Fibroblast of skin of left quadriceps (primary cell): ENCODE measurements around the gene PARD3B.
A peak's percentile ranks its signal among the peaks of the same experiment; 100 is the strongest.

ENCODE experiments used
- DNase-seq, 2 experiments: peaks; one replicate each; pipeline ENCODE4 v3.0.0-alpha.2; 2013; ENCODE audit warnings: low read depth in 2 of 2

The PARD3B gene

DNA sequence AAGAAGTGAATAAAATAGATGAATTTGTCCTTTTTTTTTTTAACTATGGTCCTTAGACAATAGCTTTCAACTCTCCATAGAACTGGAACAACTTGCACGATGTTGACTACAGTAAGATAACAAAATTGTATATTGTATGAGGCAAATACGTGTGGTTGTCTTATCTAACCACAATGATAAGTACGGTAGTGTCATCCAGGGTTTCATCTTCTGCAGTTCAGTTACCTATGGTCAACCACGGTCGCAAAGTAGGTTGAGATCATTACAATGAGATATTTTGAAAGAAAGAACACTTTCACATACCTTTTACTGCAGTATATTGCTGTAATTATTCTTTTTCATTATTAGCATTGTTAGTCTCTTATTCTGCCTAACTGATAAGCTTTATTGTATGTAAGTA, 295.2 kb downstream of the PARD3B start:
- no peak for DNase-seq

DNA sequence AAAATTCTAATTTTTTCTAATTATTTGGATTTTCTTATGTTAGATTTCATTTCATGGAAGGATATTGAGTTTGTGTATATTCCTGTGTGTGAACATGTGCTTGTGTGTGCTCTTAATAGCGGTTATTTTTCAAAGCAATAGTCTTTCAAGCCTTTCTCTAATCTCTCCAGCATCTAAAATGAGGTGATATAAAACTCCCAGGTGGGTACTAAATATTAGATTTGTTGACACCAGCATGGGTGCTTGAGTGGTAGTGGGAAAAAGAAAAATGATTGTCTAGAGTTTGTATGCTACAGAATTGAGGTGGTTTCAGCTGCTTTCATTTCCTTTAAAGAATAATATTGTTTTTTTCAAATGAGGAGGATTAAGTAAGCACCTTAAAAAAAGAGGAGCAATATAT, 296.8 kb downstream of the PARD3B start:
- no peak for DNase-seq

DNA sequence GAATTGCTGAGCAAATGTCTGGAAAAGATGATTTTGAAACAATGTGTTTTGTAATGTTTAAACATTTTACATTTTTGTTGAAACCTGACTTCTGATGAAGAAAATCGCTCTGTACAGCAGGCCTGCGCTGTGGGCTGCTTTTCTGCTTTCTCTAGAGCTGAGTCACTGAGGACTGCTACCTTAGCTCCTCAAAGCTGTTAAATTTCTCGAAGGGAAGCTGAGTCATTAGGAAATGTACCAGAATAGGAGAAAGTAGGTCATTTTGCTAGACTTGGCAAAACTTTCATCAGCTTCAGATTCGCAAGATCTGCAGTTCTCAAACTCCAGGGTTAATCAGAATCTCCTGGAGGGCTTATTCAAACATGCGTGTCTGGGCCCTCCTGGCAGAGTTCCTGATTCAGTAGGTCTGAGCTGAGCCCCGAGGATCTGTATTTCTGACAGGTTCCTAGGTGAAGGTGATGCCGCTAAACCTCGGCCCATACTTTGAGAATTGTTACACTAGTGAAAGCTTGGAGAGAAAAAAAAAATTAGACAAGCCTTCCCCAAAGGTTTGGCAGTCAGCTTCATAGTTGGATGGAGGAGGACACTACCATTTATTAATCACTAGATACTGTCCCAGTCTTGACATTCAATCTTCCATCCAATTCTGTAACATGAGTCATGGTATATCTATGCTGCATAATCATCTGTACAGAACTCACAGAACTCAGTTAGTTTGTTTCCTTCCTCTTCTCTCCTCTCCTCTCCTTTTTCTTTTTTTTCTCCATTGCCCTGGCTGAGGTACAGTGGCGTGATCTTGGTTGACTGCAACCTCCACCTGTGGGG, 297.6 kb downstream of the PARD3B start:
- peak; percentile 93 for DNase-seq

DNA sequence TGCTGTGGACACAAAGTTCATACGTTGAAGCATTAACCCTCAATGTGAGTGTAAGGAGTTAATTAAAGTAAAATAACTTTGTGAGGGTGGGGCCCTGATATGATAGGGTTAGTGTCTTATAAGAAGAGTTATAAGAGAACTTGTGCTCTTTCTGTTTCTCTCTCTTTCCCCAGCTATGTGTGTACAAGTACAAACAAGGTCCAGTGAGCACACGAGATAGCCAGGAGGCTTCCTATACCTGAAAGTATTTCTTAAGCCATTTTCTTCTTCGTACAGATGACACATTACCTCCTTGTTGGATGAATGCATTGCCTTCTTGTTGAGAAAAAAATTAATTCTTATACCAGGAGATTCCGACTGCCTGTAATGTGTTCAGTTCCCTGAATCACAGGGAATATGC, 301.2 kb downstream of the PARD3B start:
- DNase-seq, result no peak

DNA sequence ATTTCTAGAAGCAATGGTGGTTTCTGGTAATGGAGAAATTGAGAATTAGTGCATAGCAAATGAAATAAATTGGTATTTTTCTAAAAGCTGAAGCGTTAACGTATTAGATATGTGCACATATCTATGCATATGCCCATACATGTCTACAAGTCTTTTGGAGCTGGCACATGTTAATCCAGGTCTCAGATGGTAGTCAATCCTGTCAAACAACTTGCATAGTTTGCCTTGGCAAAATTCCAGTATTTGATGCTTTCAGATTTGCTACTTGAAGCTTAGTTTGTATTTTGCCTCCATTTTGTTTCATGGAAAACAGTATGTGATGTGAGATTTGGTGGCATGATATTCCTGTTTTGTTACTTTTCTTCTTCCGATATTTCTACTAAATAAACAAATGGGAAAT, 304.6 kb downstream of the PARD3B start:
- no peak for DNase-seq

DNA sequence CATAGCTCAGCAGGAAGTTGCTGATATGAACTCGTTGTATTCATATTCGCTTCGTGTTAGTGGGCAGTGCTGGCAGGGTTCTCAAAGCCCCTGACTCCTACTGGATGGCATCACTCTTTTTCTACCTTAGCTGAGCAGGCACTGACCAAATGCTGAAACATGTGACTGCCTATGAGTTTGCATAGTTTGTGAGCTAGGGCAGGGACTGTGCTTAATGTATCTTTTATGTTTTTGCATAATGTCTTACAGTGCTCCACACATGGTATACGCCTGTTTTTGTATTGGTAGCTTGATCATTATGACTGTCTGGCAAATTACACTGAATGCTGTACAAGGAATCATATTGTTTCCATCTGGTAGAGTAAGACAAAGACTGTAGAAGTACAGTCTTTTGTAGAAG, 305.3 kb downstream of the PARD3B start:
- no peak for DNase-seq

DNA sequence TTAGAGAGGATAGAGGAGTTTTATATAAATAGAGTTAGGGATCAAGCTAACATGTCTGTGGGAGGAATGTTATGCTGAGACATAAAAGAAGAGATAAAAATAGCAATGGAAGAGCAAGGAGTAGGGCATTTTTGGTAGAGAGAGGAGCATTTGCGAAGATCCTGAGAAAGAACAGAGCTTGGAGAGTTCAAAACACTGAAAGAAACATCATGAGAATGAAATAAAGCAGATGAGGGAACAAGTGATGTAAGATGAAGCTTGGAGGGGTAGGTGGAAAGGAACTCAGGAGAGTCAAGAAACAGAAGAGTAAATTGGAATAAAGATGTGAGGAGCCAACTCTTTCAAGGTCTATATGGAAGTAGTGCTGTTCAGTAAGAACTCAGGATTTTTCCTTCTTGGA, 308.6 kb downstream of the PARD3B start:
- DNase-seq, result no peak

DNA sequence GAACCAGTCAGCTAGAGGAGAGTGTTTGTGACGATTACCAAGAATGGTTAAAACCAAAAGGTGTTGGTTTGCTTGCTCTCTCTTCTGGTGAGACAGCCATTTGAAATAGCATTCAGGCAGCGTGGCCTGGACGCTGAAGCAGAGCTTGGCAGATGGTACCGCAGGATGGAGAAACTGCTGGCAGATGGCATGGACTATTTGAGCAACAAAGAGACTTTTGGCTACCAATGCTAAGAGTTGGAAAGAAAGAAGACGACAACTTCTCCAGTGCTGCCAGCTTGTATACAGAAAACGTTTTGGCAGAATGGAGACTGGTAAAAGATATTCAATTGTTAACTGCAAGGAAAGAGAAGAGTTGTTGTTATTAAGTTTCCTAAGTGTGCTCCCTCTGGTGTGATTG, 315.0 kb downstream of the PARD3B start:
- DNase-seq, result no peak

DNA sequence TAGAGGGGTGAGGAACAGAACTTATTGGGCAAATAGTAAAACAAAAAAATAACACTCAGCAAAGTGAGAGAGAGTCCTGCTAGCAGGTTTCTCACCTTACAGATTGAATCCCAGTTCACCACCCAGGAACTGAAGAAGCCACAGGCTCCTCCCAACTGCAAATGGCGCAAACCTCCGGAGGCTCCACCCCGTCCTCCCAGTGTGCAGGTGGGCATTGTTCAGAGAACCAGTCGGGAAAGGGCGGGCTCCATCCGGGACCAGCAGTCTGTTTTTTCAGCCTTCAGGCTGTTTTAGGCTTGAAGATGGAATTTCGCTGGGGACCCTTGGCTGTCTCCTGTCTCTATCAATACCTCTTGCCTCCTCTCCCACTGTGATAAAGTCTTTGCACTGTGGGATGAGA, 317.5 kb downstream of the PARD3B start:
- DNase-seq, result no peak

DNA sequence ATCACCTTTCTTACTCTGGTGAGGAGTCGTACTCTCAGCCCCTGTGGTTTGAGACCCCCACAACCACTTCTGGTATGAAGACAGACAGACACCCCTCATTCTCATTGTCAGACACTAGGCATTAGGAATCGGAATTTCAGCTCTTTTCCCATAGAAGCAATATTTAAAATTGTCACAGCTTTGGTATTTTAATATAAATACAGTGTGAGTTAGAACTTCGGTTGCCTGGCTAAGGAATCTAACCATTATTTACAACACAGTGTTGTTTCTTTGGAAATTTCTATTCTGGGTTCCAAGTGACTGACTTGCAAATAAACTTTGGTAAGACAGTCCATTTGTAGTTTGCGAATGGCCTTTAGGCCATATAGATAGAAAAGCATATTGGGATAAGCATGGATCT, 318.1 kb downstream of the PARD3B start:
- no peak for DNase-seq

DNA sequence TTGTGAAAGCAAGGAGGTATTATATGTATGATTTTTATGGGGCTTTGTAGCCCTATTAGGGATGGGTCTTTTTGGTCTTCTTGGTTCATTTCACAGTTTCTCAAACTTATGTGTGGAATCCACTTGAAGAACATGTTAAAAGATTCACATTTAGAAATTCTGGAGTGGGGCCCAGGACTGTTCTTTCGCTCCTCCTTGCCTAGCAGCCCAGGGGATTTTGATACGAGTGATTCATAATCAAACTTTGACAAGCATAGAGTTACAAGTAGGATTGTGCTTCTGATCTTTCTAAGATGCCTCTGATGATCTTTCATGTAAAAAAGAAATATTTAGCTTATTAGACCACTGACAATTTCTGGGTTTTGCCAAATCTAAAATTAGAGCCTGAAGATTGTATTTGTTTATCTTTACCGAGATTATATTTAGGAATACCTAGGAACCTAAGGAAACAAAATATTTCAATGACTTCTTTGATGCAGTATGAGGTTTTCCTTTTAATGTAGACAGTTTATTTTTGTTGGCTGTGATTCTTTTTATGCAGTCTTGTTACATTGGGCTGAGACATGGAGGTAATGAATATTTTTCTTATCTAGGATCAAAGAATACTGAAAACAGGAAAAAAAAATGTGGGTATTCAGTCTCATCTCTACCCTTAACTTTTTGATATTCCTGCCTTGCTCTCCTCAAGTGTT, 324.0 kb downstream of the PARD3B start:
- no peak for DNase-seq

DNA sequence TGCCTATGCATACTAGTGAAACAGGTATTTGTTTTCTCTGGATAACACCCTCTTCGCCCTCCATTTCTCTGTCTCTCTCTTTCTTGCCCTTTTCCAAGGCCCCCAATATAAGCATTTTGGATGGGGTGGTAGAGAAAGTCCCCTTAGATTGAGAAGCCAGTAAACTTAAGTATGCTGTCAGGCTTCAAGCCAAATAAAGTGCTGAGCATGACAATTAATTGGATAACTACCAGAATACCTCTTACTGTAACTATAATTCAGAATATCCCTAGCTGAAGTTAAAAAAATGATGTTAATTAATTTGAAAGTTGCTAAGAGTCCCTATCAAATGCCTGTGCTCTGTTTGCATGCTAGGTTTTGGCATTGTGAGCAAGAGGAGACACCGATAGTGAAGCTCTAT, 324.8 kb downstream of the PARD3B start:
- DNase-seq, result no peak

DNA sequence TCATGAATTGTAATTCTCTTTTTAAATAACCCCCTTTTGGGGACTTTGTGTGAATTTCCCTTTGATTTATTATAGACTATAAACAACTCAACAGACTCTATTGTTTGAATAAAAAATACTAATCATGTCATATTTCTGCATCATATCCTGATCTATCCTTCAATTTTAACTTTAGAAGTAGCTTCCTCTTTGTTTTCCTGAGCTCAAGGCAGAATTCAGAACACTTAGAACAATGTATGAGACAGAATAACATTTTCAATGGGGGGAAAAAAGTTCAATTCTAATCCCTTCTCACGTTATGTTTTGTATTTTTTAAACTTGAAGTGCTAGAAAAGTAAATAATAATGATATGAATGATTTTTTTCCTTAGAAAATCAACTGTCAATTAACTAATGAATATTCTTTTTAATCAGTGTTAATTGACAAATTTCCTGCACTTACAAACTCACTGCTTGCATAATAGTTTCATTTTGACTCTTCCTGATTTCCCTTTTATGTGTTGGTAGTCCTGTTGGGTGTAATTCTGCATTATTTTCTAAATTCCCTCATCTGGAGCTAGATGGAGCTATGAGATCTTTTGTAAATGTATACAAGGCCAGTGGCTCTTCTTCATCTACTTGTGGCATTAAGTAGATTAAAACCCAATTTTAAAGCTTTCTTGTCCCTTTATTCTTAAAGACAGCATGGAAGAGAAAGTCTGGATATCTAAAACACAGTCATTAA, 326.1 kb downstream of the PARD3B start:
- DNase-seq, result peak; percentile 52

DNA sequence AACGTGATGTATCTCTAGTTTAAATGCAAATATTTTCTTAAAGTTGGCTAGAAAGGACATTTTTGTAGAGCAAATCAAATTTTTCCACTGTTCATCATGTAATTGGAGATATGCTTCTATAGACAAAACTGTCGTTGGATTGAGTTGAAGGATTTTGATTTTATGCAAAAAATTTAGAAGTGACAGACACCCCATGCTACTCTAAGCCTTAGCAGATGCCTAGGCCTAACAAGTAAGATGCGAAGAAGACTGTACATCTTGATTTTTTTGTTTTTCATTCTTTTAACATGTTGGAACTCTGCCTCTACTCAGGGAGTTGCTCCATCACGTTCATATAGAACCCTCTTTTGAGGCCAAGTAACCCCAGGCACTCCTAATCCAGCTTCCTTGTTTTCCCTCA, 331.0 kb downstream of the PARD3B start:
- DNase-seq, result no peak

DNA sequence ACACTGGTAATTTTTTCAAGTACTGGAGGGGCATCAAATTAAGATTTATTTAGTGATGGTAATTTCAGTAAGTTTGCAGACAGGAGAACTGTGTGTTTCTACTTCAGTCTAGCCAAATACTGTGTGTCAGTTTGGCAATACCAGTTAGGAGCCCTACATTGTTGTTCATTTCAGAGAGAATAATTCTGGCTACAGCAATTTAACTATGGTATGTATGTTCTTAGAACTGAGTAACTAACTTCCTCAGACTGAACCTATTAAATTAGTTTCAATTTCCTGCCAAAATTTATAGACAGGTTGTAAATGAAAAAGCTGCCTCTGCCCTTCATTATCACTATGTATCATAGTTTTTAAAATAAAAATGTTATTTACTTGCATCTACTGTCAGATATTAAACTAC, 332.4 kb downstream of the PARD3B start:
- no peak for DNase-seq

DNA sequence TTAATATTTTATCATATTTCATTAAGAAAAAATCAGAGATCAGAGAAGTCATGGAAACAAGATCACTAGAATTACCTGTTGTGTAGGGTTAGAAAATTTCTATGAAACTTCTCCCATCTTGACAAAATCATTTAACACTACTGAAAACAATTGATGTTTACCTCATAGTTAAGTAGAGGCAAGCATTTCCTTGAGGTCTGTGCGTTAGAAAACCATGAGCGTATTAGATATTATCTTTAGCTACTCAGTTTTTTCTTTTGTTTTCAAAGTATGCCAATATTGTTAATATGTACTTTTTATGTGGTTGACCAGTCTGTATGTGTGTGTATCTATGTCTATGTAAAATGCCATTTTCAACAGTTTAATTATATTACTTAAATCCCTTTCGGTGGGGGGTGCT, 335.7 kb downstream of the PARD3B start:
- no peak for DNase-seq

DNA sequence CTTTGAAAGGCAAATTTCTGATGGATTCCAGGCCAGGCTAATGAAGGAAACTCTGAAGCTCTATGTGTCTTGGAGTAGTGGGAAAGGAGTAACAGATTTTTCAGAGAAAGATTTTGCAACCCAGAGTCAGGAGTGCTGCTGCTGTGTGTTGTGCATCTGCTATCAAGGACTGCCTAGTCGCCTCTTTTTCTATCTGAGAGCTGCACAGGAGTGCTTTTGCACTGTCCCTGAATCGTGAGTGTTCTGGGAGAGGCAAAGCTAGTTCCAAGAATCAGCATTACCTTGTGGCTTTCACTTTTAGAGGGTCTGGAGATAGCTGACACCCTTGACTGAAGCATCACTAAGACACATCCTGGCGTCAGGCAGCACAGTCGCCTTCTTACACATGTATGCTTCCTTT, 336.4 kb downstream of the PARD3B start:
- no peak for DNase-seq

DNA sequence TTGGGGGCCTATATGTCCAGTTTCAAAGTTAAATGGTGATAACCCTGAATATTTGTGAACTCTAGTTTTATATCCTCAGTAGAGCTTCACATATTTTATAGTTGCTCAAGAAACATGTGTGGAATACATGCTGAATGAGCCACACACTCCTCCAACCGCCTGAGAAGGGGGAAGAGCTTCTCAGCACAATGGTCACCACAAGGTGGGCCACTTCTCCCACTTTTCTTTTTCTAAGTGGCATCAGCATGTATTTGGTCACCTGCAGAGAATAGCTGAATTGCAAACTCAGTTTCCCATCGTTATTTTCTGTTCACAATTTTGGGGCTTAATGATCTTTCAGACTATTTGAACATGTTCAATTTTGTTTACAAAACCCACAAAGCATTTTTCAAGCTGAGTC, 340.5 kb downstream of the PARD3B start:
- no peak for DNase-seq

DNA sequence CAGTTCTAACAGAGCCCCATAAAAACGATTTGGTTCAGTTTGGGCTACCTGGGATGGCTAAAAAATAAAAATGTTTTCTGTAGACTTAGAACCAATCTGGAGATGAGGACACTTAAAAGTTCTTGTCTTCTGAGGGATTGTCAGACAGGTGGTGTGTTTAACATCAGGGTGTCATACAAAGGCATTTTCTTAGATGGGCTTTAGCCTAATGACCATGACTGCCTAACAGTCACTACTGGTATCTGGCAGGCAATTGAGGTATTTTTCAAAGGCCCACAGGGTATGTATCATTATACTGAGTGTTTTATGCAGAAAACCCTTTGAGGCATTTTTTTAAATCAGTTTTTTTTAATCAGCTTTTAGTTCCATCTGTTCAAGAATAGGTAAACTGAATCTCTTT, 341.4 kb downstream of the PARD3B start:
- DNase-seq, result no peak

DNA sequence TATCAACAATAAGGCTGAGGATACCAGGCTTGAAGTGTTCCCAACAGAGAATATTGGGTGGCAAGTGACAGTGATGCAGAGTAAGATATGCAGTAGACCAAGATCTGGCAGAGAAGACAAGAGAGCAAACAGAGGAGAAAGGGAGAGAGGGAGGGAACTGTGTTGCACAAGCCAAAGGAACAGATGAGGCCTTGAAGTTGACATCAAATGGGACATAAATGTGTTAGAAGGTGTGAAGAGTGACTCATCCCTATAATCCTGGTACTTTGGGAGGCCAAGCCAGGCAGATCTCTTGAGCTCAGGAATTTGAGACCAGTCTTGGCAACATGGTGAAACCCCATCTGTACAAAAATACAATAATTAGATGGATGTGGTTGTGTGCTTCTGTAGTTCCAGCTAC, 342.9 kb downstream of the PARD3B start:
- no peak for DNase-seq

DNA sequence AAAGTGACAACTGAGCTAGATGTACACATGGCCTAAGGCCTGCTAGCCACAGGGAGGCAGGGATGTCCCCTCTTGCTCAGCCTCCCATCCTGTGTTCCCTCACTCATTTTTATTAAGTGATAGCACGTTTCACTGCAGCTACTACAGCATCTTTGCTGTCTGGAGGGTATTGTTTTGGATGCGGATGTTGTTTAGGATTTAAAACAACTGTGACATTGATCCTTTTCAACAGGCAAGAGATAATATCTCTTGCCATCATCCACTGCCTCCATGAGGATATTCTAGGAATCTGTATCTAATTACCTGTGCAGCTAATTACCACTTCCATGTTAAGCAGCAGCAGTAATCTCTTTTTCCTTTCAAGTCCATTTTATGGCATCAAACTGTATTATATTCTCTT, 345.4 kb downstream of the PARD3B start:
- DNase-seq, result no peak

DNA sequence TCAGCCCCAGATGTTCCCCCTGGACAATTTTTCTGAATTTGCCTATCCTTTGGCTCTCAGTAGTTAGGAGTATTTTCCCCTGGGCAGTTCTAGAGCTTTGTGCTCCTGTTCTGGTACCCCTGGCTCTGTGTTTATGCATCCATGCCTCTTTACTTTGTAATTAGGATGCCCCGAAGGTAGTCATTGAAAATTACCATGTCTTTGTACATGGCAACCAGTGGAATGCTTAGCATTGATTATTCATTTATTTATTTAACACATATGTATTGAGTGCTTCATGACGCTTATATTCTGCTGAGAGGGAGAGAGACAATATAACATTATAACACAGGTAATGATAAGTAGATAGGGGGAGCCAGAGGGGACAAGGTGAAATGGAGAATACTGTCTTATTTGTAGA, 346.5 kb downstream of the PARD3B start:
- no peak for DNase-seq
